Measurements from ENCODE around the gene TSEN15. TPM values are rescaled to one million over a fixed set of nuclear protein-coding genes. Genes with fewer than 3 reads are reported as not detected.

TSEN15 gene
- total RNA-seq, 1 donor from 2014 or later, result 27.2 TPM

GRCh38 chr1:184069675-184070074, 18.1 kb downstream of the TSEN15 start:
- no peaks in the 10 kb centered on the region for H3K4me1 ChIP-seq
- TF ChIP-seq, protein P1, sequence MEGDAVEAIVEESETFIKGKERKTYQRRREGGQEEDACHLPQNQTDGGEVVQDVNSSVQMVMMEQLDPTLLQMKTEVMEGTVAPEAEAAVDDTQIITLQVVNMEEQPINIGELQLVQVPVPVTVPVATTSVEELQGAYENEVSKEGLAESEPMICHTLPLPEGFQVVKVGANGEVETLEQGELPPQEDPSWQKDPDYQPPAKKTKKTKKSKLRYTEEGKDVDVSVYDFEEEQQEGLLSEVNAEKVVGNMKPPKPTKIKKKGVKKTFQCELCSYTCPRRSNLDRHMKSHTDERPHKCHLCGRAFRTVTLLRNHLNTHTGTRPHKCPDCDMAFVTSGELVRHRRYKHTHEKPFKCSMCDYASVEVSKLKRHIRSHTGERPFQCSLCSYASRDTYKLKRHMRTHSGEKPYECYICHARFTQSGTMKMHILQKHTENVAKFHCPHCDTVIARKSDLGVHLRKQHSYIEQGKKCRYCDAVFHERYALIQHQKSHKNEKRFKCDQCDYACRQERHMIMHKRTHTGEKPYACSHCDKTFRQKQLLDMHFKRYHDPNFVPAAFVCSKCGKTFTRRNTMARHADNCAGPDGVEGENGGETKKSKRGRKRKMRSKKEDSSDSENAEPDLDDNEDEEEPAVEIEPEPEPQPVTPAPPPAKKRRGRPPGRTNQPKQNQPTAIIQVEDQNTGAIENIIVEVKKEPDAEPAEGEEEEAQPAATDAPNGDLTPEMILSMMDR (IDR thresholded peaks at IDR 0.05), result no peak
- no peaks in the 10 kb centered on the region for H3K9me3 ChIP-seq
- H3K27me3 ChIP-seq, result no peaks in the 10 kb centered on the region
- H3K4me3 ChIP-seq, result no peak overlapping the region
- intact Hi-C loops (cut with DNase I), result no loop called here
- no peak for ATAC-seq
- peaks cover 14% of the 10 kb centered on the region for H3K36me3 ChIP-seq
- DNase-seq, result no peak
- no peak overlapping the region for H3K27ac ChIP-seq

- ATAC-seq, result no peak
- intact Hi-C loops (cut with DNase I), result no loop called here
- TF ChIP-seq, protein P1 (IDR thresholded peaks at IDR 0.05), result no peak
- H3K9me3 ChIP-seq, result no peaks in the 10 kb centered on the region
- H3K27me3 ChIP-seq, result no peaks in the 10 kb centered on the region
- H3K27ac ChIP-seq, result no peak overlapping the region
- peaks cover 14% of the 10 kb centered on the region for H3K36me3 ChIP-seq
- no peak for DNase-seq
- H3K4me3 ChIP-seq, result no peak overlapping the region
- no peaks in the 10 kb centered on the region for H3K4me1 ChIP-seq
Measured at GRCh38 chr1:184072376-184072775, 20.8 kb downstream of the TSEN15 start.

DNA sequence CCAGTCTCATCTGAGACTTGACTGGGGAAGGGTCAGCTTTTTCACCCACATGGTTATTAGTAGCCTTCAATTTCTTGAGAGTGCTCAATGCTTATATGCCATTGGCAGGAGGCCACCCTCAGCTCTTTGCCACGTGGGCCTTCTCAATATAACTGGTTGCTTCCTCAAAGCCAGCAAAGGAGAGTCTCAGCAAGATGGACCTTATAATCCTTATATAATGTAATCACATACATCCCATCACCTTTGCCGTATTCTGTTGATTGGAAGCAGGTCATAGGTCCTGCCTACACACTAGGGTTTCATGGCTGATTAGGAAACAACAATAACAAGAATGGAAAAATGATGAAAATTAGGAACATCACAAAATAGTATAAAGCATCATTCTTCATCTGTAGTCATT, 22.9 kb downstream of the TSEN15 start:
- intact Hi-C loops (cut with DNase I), result no loop called here

DNA sequence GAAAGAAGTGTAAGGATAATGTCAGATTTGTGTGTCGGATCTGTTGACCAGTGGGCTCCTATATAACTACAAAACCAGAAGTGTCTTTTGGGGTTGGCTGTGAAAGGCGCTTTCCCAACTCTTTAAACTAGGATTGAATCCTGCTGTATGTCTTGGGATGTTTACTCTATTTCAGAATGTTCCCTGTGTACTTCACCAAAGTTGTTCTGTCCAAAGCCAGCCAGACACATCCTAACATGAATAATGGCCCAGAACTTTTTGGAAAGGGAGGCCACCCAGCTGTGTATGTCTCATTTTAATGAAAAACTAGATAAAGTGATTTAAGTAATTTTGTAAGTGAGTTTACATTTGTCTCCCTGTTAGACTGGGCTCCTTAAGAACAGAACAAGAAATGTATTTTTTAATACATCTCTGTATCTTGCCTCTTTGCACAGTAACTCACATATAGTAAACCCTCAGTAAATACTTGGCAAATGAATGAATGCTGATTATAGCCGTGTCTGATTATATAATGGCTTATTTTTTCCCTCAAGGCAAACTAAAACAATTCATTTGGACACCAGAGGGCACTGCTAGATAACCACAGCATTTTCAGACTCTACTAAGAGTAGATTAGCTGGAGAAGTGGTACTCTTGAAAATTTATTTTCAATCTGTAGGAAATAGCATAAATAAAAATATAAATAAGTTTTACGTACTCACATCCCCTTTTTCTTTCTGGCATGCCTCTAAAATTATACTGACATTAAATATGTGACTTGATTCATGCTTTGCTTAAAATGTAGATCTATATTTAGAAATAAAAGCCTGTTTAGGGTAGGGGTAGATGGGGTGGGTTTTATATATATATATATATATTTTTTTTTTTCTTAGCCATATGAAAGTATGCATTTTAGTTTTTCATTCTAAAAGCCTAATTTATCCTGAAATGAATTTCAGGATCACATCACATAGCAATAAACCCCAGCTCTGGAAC, 23.8 kb downstream of the TSEN15 start:
- Histone ChIP-seq H3K4me3 (no peak overlapping the region), H3K4me1 (no peaks in the 10 kb centered on the region), H3K9me3 (no peaks in the 10 kb centered on the region), H3K27ac (no peak overlapping the region), H3K36me3 (peaks cover 14% of the 10 kb centered on the region), H3K27me3 (no peaks in the 10 kb centered on the region)
- DNase-seq (no peak), ATAC-seq (peak; percentile 80)
- intact Hi-C loops (cut with DNase I), result loop anchor here (5.0 kb wide), 1 partner anchor 147 kb away; no protein-coding TSS in a partner anchor
- TF ChIP-seq, protein P1 (IDR thresholded peaks at IDR 0.05), result peak; percentile 74

More for the DNA sequence above, 22.9 kb downstream of the TSEN15 start:
- DNase-seq (no peak), ATAC-seq (no peak)
- no peak overlapping the region for H3K4me3 ChIP-seq
- TF ChIP-seq, protein P1 (IDR thresholded peaks at IDR 0.05), result no peak
- H3K9me3 ChIP-seq, result no peaks in the 10 kb centered on the region
- H3K27ac ChIP-seq, result peak overlapping the region; percentile 5
- H3K27me3 ChIP-seq, result no peaks in the 10 kb centered on the region
- no peaks in the 10 kb centered on the region for H3K4me1 ChIP-seq
- peaks cover 14% of the 10 kb centered on the region for H3K36me3 ChIP-seq

DNA sequence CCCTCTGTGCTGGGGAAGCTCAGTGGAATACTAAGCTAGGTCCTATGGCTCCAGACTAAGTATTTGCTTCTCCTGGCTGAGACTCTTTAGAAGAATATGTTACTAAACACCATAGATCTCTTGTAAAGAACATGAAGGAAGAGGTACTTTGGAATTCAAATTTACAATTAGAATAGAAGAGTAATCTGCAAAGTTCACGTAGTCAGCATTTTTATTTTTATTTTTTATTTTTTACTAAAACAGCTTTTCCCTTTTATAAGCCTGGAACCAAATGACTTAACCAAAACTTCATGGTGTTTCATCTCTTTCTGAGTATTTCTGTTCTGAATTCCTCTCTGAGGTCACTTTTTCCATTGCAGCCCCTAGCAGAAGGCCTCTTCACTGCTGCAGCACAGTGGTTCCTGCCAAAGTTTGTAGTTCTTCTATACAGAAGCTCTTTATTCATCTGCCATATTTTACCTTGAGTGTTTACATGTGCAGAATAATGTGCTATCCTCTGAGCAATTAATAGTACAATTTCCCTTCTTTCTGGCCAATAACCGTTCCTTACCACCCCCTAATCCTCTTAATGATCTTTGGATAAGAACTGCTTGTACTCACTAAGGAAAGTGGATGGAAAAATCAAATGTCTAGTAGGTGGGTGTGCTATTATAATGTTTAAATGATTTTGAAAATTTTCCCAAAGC, 27.2 kb downstream of the TSEN15 start:
- ATAC-seq (no peak), DNase-seq (no peak)
- TF ChIP-seq, protein P1 (IDR thresholded peaks at IDR 0.05), result no peak
- Histone ChIP-seq H3K27me3 (no peaks in the 10 kb centered on the region), H3K36me3 (no peaks in the 10 kb centered on the region), H3K4me1 (no peaks in the 10 kb centered on the region), H3K27ac (no peak overlapping the region), H3K9me3 (no peaks in the 10 kb centered on the region), H3K4me3 (no peak overlapping the region)
- intact Hi-C loops (cut with DNase I), result loop anchor here (5.0 kb wide), 1 partner anchor 144 kb away; no protein-coding TSS in a partner anchor
